Activated T-helper 9 cell treated with anti-CD3 and anti-CD28 coated beads, Interleukin-2, amount 50 U/mL, for 16 hours (primary cell): ENCODE results near the gene RRP36.
A peak's percentile ranks its signal among the peaks of the same experiment; 100 is the strongest.
"Not testable (repeated sequence)": the region's sequence is repeated elsewhere in the genome, so short reads cannot be mapped to it uniquely, and the experiment has no call there.

Experiments
- DNase-seq: peaks from one replicate; pipeline ENCODE4 v3.0.0-alpha.2; 2020; ENCODE audit warnings: low read depth

Gene RRP36

GRCh38 chr6:43037706-43038105 is 16.3 kb downstream of the RRP36 start:
- DNase-seq = no peak

- DNase-seq = no peak
Measured at GRCh38 chr6:43038727-43039126, 17.3 kb downstream of the RRP36 start.

GRCh38 chr6:43040542-43041257 is 19.3 kb downstream of the RRP36 start:
- no peak for DNase-seq

- not testable (repeated sequence) for DNase-seq
Measured at GRCh38 chr6:43041475-43041874, 20.1 kb downstream of the RRP36 start.

GRCh38 chr6:43043310-43043709 is 21.9 kb downstream of the RRP36 start:
- no peak for DNase-seq

- no peak for DNase-seq
Measured at GRCh38 chr6:43045371-43045930, 24.0 kb downstream of the RRP36 start.

- DNase-seq = no peak
Measured at GRCh38 chr6:43047998-43048397, 26.6 kb downstream of the RRP36 start.

GRCh38 chr6:43050981-43051380 is 29.6 kb downstream of the RRP36 start:
- no peak for DNase-seq

GRCh38 chr6:43052225-43052841 is 30.9 kb downstream of the RRP36 start:
- no peak for DNase-seq

GRCh38 chr6:43052842-43053544 is 31.6 kb downstream of the RRP36 start:
- DNase-seq = peak; percentile 9

- DNase-seq = peak; percentile 84
Measured at GRCh38 chr6:43053545-43054205, 32.3 kb downstream of the RRP36 start, which contains the start of gene CUL7. Gene CUL7 (minus strand): TSS chr6:43053851. CDS start chr6:43052788, 1,063 bp downstream.

- no peak for DNase-seq
Measured at GRCh38 chr6:43054206-43054943, 33.0 kb downstream of the RRP36 start.

- DNase-seq = no peak
Measured at GRCh38 chr6:43055966-43056365, 34.5 kb downstream of the RRP36 start.

GRCh38 chr6:43058531-43058930 is 37.1 kb downstream of the RRP36 start:
- DNase-seq = no peak

- peak; percentile 94 for DNase-seq
Measured at GRCh38 chr6:43059168-43060033, 38.0 kb downstream of the RRP36 start, which contains the start of the genes KLC4 and MRPL2. Gene KLC4 (plus strand): TSS chr6:43059631. CDS start chr6:43061336, 1,705 bp downstream. Gene MRPL2 (minus strand): TSS chr6:43059434. CDS start chr6:43059381, 53 bp downstream.

- DNase-seq = no peak
Measured at GRCh38 chr6:43060034-43060754, 38.8 kb downstream of the RRP36 start.

- DNase-seq = no peak
Measured at GRCh38 chr6:43060755-43061633, 39.6 kb downstream of the RRP36 start.

- no peak for DNase-seq
Measured at GRCh38 chr6:43061861-43062260, 40.4 kb downstream of the RRP36 start.

- no peak for DNase-seq
Measured at GRCh38 chr6:43062818-43063217, 41.4 kb downstream of the RRP36 start.
